Thoracic aorta (tissue), 2 donors: Measurements from ENCODE around the gene METTL2B. TPM values are rescaled to one million over a fixed set of nuclear protein-coding genes. Genes with fewer than 3 reads are reported as not detected.

Source experiments
- ATAC-seq: fragments of 150-250 bp; one replicate; pipeline ENCODE4 v1.8.0; 2017; ENCODE audit warnings: low read depth; ENCODE audit not compliant: insufficient number of reproducible peaks, low FRiP score
- DNase-seq: peaks from one replicate; pipeline ENCODE4 v3.0.0-alpha.2; 2020; ENCODE audit warnings: low spot score
- H3K27ac ChIP-seq, 2 donors: fragments of 200-600 bp; sonication (generic); 1 replicate in 1 of 2; 2 replicates in 1 of 2; pipeline ENCODE4 v1.5.1; 2016; ENCODE audit warnings: mild to moderate bottlenecking in 2 of 2, moderate library complexity in 2 of 2
- H3K27me3 ChIP-seq: fragments of 200-600 bp; sonication (generic); replicated peaks from 2 replicates; pipeline ENCODE4 v1.6.0; 2016; ENCODE audit warnings: mild to moderate bottlenecking; ENCODE audit not compliant: insufficient read depth
- H3K36me3 ChIP-seq: fragments of 200-600 bp; sonication (generic); one replicate; pipeline ENCODE4 v1.5.1; 2016
- H3K4me1 ChIP-seq, 2 donors: fragments of 200-600 bp; sonication (generic); 1 replicate in 1 of 2; 2 replicates in 1 of 2; pipeline versions ENCODE4 v1.5.1 to v1.6.0; 2016; ENCODE audit warnings: low read depth in 2 of 2, mild to moderate bottlenecking in 1 of 2; ENCODE audit not compliant: control insufficient read depth in 1 of 2
- H3K4me3 ChIP-seq: fragments of 200-600 bp; sonication (generic); 2 replicates; pipeline ENCODE4 v1.5.1; 2016; ENCODE audit warnings: mild to moderate bottlenecking
- H3K9me3 ChIP-seq: fragments of 200-600 bp; sonication (generic); 2 replicates; pipeline ENCODE4 v1.5.1; 2016
- total RNA-seq, 2 donors: library from RNA; depleted of rRNA; stranded (reverse); fragments of >200 nt; gene quantifications; one replicate each; pipeline versions ENCODE4 v1.1.0 to v1.2.3, GENCODE V29; 2016
- TF ChIP-seq, protein P1 (sequence below): fragments of 200-600 bp; sonication (generic); IDR thresholded peaks from one replicate; pipeline ENCODE4 v1.5.1; 2019; ENCODE audit warnings: antibody characterized with exemption

The METTL2B gene
- total RNA-seq, 2 donors from 2014 or later = 14.6 to 49.0 TPM

DNA sequence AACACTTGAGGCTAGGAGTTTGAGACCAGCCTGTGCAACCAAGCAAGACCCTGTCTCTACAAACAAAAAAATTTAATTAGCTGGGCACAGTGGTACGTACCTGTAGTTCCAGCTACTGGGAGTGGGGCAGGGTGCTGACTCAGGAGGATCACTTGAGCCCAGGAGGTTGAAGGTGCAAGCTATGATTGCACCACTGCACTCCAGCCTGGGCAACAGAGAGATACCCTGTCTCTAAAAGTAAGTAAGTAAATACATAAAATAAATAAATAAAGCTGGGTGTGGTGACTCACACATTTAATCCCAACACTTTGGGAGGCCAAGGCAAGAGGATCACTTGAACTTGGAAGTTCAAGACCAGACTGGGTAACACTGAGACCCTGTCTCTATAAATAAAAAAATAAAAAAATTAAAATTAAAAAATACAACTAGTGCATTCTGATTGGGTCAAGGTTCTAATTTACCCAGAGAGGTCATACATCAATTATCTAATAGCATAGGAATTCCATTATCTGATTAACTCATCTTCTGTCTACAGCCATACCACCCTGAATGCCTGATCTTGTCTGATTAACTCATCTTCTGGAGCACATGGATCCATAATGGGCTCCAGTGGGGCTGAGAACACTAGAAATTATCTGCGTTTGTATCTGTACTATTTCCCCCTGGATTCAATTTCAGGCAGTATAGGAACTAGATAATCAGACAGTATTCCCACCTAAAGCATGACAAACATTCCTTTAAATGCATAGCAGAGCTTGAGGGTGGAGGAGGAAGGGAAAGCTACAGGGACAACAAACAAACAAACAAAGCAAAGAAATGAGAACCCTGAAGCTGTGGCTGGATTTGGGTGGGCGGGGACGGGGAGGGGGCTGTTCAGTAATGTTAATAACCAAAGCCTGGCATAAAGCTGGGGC is 41.9 kb upstream of the METTL2B start:
- Histone ChIP-seq H3K27ac (no peak overlapping the region), H3K9me3 (no peaks in the 10 kb centered on the region), H3K27me3 (no peaks in the 10 kb centered on the region), H3K36me3 (no peaks in the 10 kb centered on the region), H3K4me3 (no peak overlapping the region), H3K4me1 (no peaks in the 10 kb centered on the region)
- TF ChIP-seq, protein P1, sequence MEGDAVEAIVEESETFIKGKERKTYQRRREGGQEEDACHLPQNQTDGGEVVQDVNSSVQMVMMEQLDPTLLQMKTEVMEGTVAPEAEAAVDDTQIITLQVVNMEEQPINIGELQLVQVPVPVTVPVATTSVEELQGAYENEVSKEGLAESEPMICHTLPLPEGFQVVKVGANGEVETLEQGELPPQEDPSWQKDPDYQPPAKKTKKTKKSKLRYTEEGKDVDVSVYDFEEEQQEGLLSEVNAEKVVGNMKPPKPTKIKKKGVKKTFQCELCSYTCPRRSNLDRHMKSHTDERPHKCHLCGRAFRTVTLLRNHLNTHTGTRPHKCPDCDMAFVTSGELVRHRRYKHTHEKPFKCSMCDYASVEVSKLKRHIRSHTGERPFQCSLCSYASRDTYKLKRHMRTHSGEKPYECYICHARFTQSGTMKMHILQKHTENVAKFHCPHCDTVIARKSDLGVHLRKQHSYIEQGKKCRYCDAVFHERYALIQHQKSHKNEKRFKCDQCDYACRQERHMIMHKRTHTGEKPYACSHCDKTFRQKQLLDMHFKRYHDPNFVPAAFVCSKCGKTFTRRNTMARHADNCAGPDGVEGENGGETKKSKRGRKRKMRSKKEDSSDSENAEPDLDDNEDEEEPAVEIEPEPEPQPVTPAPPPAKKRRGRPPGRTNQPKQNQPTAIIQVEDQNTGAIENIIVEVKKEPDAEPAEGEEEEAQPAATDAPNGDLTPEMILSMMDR = no peak
- DNase-seq = no peak
- ATAC-seq = no peak

DNA sequence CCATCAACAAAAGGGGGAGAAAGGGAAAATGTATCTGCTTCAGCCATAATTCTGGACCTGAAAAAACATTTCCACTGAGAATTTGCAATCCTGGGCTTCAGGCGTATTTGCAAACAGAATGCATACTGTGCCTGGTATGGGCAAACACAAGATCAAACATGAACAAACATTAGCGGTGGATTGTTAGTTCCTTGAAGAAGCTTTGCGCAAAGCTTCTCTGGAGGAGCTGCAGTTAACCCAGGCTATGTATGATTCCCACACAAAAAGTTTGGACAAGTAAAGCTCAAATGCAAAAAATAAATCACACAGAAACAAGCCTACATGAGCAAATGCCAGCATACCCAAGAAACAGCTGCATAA is 41.2 kb upstream of the METTL2B start:
- DNase-seq = no peak
- no peaks in the 10 kb centered on the region for H3K27me3 ChIP-seq
- ATAC-seq = no peak
- TF ChIP-seq, protein P1 = no peak
- no peaks in the 10 kb centered on the region for H3K9me3 ChIP-seq
- H3K36me3 ChIP-seq = no peaks in the 10 kb centered on the region
- H3K27ac ChIP-seq = no peak overlapping the region
- no peaks in the 10 kb centered on the region for H3K4me1 ChIP-seq
- no peak overlapping the region for H3K4me3 ChIP-seq

DNA sequence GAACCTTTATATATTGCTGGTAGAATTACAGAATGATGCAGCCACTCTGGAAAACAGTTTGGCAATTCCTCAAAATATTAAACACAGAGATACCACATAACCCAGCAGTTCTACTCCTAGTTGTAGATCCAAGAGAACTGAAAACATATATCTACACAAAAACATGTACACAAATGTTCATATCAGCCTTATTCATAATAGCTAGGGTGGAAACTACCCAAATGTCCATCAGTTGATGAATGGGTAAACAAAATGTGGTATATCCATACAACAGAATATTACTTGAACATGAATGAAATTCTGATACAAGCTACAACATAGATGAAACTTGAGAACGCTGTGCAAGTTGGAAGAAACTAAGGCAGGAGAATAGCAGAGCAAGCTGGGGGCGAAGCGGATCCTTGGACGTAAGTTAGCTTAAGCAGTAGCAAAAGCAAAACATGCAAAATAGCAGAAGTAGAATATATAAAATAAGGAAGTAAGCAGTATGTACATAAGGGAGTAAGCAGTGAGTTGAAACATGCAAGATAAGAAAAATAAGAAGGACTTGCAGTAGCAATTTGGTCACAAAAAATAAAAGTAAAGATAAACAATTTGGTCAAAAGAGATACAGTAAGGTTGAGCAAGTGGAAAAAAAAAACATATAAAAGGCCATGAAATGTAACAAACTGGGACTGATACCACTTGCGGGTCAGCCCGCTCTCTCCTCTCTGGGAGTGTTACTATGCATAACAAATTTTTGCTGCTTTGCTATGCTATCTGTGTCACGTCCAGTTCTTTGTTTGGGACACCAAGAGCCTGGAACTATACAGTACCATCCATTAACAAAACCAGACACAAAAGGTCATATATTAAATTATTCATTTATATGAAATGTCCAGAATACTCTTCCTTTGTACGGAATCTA is 38.9 kb upstream of the METTL2B start:
- TF ChIP-seq, protein P1 = no peak
- ATAC-seq = no peak
- H3K4me3 ChIP-seq = no peak overlapping the region

DNA sequence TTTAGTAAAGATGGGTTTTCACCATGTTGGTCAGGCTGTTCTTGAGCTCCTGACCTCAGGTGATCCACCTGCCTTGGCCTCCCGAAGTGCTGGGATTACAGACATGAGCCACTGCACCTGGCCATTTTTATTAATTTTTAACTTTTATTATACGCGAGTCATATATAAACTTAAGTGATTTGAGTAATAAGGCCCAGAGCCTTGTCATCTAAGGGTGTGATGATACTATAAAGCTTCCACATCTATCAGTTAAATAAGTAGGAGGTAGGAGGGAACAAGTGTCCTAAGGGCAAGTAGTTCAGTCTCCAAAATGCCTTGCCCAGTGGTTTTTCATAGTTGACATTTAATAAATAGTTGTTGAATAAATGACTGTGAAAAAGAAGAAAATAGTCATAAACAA is 34.2 kb upstream of the METTL2B start:
- peaks cover 0 to 16% of the 10 kb centered on the region in 2 donors for H3K4me1 ChIP-seq
- TF ChIP-seq, protein P1 = no peak
- no peaks in the 10 kb centered on the region for H3K36me3 ChIP-seq
- no peak for ATAC-seq
- no peak overlapping the region for H3K4me3 ChIP-seq
- no peaks in the 10 kb centered on the region for H3K9me3 ChIP-seq
- no peaks in the 10 kb centered on the region for H3K27me3 ChIP-seq
- DNase-seq = no peak
- H3K27ac ChIP-seq = no peak overlapping the region

More for the DNA sequence above, 38.9 kb upstream of the METTL2B start:
- H3K4me1 ChIP-seq = no peaks in the 10 kb centered on the region
- no peaks in the 10 kb centered on the region for H3K27me3 ChIP-seq
- no peaks in the 10 kb centered on the region for H3K9me3 ChIP-seq
- DNase-seq = no peak
- no peaks in the 10 kb centered on the region for H3K36me3 ChIP-seq
- H3K27ac ChIP-seq = no peak overlapping the region
